MM.1S (cell line): ENCODE results near the gene HSDL2.

Source experiments
- DNase-seq: peaks from one replicate; pipeline ENCODE4 v3.0.0-alpha.2; 2015
- H2AFZ ChIP-seq: fragments of 300-600 bp; sonication (generic); 2 replicates; pipeline ENCODE4 v1.6.0; 2016; ENCODE audit warnings: antibody characterized with exemption, low read length
- H3F3A ChIP-seq: fragments of 300-600 bp; sonication (generic); 2 replicates; pipeline ENCODE4 v1.6.1; 2016; ENCODE audit warnings: mild to moderate bottlenecking, antibody characterized with exemption, low read length, moderate library complexity, mixed read lengths; ENCODE audit not compliant: insufficient read depth
- H3K27ac ChIP-seq: fragments of 300-600 bp; sonication (generic); 2 replicates; pipeline ENCODE4 v1.5.1; 2016; ENCODE audit warnings: mild to moderate bottlenecking, low read length
- H3K27me3 ChIP-seq: fragments of 300-600 bp; sonication (generic); replicated peaks from 2 replicates; pipeline ENCODE4 v1.6.0; 2016; ENCODE audit warnings: low read length; ENCODE audit not compliant: insufficient read depth
- H3K36me3 ChIP-seq: fragments of 300-600 bp; sonication (generic); replicated peaks from 2 replicates; pipeline ENCODE4 v1.6.1; 2016; ENCODE audit warnings: mild to moderate bottlenecking, low read length, mixed read lengths; ENCODE audit not compliant: insufficient read depth
- H3K4me1 ChIP-seq: fragments of 300-600 bp; sonication (generic); 2 replicates; pipeline ENCODE4 v1.6.1; 2016; ENCODE audit warnings: low read length, mixed read lengths
- H3K4me2 ChIP-seq: fragments of 300-600 bp; sonication (generic); 2 replicates; pipeline ENCODE4 v1.6.0; 2016; ENCODE audit warnings: low read depth, low read length
- H3K4me3 ChIP-seq: fragments of 300-600 bp; sonication (generic); 2 replicates; pipeline ENCODE4 v1.5.1; 2016; ENCODE audit warnings: low read length, mixed read lengths
- H3K79me2 ChIP-seq: fragments of 300-600 bp; sonication (generic); 2 replicates; pipeline ENCODE4 v1.6.1; 2016; ENCODE audit warnings: mixed run types, low read length, mixed read lengths
- H3K9ac ChIP-seq: fragments of 300-600 bp; sonication (generic); 2 replicates; pipeline ENCODE4 v1.6.1; 2016; ENCODE audit warnings: low read length, mixed read lengths
- H3K9me2 ChIP-seq: fragments of 300-600 bp; sonication (generic); replicated peaks from 2 replicates; pipeline ENCODE4 v1.6.1; 2016; ENCODE audit warnings: mild to moderate bottlenecking, low read length, mixed read lengths; ENCODE audit not compliant: insufficient read depth
- H3K9me3 ChIP-seq: fragments of 300-600 bp; sonication (generic); replicated peaks from 2 replicates; pipeline ENCODE4 v1.6.1; 2016; ENCODE audit warnings: mild to moderate bottlenecking, low read length, mixed read lengths; ENCODE audit not compliant: insufficient read depth
- H4K20me1 ChIP-seq: fragments of 300-600 bp; sonication (generic); 2 replicates; pipeline ENCODE4 v1.6.1; 2016; ENCODE audit warnings: mild to moderate bottlenecking, low read length, moderate library complexity, mixed read lengths; ENCODE audit not compliant: insufficient read depth
- CTCF ChIP-seq: fragments of 300-600 bp; sonication (generic); IDR thresholded peaks from 2 replicates; pipeline ENCODE4 v1.5.1; 2016; ENCODE audit warnings: antibody characterized with exemption, low read length, mixed read lengths
- EZH2 ChIP-seq: fragments of 300-600 bp; sonication (generic); optimal IDR thresholded peaks from 2 replicates; pipeline ENCODE3; 2017; ENCODE audit warnings: low read depth, mild to moderate bottlenecking, antibody characterized with exemption, low read length, mixed read lengths
- EZH2phosphoT487 ChIP-seq: fragments of 300-600 bp; sonication (generic); IDR thresholded peaks from 2 replicates; pipeline ENCODE4 v1.6.1; 2018; ENCODE audit warnings: antibody characterized with exemption, low read length

HSDL2 gene

GRCh38 chr9:112396416-112396815 is 16.5 kb downstream of the HSDL2 start:
- no peaks in the 10 kb centered on the region for H3K4me1 ChIP-seq
- H3K36me3 ChIP-seq: no peaks in the 10 kb centered on the region

GRCh38 chr9:112396872-112397271 is 17.0 kb downstream of the HSDL2 start:
- no peak overlapping the region for H3K4me3 ChIP-seq
- DNase-seq: no peak
- H3K9ac ChIP-seq: no peak overlapping the region
- TF ChIP-seq EZH2 (no peak), CTCF (no peak), EZH2phosphoT487 (no peak)
- H3K27me3 ChIP-seq: no peaks in the 10 kb centered on the region
- H4K20me1 ChIP-seq: no peaks in the 10 kb centered on the region
- 0 out of 2 replicates have a peak, but pooled peaks cover under 1% of the 10 kb centered on the region for H3F3A ChIP-seq
- H3K9me3 ChIP-seq: no peaks in the 10 kb centered on the region
- H3K27ac ChIP-seq: no peak overlapping the region
- no peak overlapping the region for H2AFZ ChIP-seq
- H3K4me1 ChIP-seq: no peaks in the 10 kb centered on the region
- H3K79me2 ChIP-seq: no peaks in the 10 kb centered on the region
- no peaks in the 10 kb centered on the region for H3K9me2 ChIP-seq
- H3K4me2 ChIP-seq: no peak overlapping the region
- no peaks in the 10 kb centered on the region for H3K36me3 ChIP-seq

More at GRCh38 chr9:112396416-112396815, 16.5 kb downstream of the HSDL2 start:
- H3F3A ChIP-seq: 0 out of 2 replicates have a peak, but pooled peaks cover 2% of the 10 kb centered on the region
- H3K9me3 ChIP-seq: no peaks in the 10 kb centered on the region
- TF ChIP-seq EZH2 (no peak), EZH2phosphoT487 (no peak), CTCF (no peak)
- H4K20me1 ChIP-seq: no peaks in the 10 kb centered on the region
- no peak overlapping the region for H2AFZ ChIP-seq
- H3K27me3 ChIP-seq: no peaks in the 10 kb centered on the region
- H3K9ac ChIP-seq: no peak overlapping the region
- H3K9me2 ChIP-seq: no peaks in the 10 kb centered on the region
- no peak for DNase-seq
- no peaks in the 10 kb centered on the region for H3K79me2 ChIP-seq
- H3K4me2 ChIP-seq: no peak overlapping the region
- no peak overlapping the region for H3K27ac ChIP-seq
- no peak overlapping the region for H3K4me3 ChIP-seq

- Histone ChIP-seq H3K9me2 (no peaks in the 10 kb centered on the region), H3K9ac (no peak overlapping the region), H2AFZ (no peak overlapping the region), H3K9me3 (no peaks in the 10 kb centered on the region), H3K36me3 (no peaks in the 10 kb centered on the region), H3K4me1 (no peaks in the 10 kb centered on the region), H3K79me2 (no peaks in the 10 kb centered on the region), H3K27me3 (no peaks in the 10 kb centered on the region), H4K20me1 (no peaks in the 10 kb centered on the region), H3K4me3 (no peak overlapping the region), H3K4me2 (no peak overlapping the region), H3K27ac (no peak overlapping the region), H3F3A (no peaks in the 10 kb centered on the region)
- no peak for TF ChIP-seq EZH2
- no peak for TF ChIP-seq EZH2phosphoT487
- TF ChIP-seq CTCF: no peak
- no peak for DNase-seq
Measured at GRCh38 chr9:112401175-112401815, 21.4 kb downstream of the HSDL2 start.
